Placental epithelial cell (primary cell): ENCODE data around the gene RPS5. TPM values are rescaled to one million over a fixed set of nuclear protein-coding genes. Genes with fewer than 3 reads are reported as not detected.

Experiments used
- small RNA-seq: library from RNA; depleted of rRNA; stranded (forward); fragments of <200 nt; gene quantifications from one replicate; pipeline ENCODE3, GENCODE V24; 2012
- total RNA-seq: library from RNA; depleted of rRNA; stranded (reverse); fragments of >200 nt; gene quantifications from 2 replicates; pipeline ENCODE4 v1.2.3, GENCODE V29; 2012

The RPS5 gene
- total RNA-seq: 1,650 and 1,691 TPM in 2 replicates

GRCh38 chr19:58386576-58387337 lies at the start of gene RPS5:
RPS5 (plus strand) TSS chr19:58387269; CDS start chr19:58388138, 869 bp downstream.

GRCh38 chr19:58352760-58353671 lies 34.1 kb upstream of the RPS5 start, which contains the start of gene A1BG:
A1BG (minus strand) TSS chr19:58353492; CDS start chr19:58353437, 55 bp downstream.

DNA sequence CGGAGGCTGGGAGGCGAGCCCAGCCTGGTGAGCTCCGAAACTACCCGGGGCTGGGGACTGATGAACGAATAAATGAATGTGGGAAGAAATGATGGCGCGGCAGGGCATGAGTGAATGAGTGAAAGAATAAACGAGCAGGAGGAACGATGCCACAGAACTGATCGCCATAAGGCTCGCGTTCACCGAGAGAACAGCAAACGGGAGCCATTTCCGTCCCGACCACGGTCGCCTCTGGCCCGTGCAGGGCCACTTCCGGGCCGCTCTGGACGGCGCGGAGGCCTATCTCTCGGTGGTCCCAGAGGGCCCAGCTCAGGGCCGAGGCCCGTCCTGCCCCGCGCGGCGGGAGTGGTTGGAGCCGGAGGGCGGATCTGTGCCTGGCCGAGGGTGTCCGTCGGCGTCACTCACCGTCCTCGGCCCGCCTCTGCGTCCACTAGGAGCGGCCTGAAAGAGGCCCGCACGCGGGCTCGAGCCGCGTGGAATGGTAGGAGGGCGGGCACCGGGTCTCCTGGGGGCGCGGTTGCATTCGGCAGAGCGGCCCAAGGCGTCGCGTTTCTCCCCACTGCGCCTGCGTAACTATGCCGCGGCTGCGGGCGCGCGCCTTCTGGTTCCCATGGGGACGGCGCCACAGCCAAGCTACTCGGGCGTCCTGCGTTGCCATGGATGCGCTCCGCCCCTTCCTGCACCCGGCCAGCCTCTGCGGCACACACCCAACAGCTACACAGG lies 24.6 kb upstream of the RPS5 start, which contains the start of gene ZNF497:
TSS of gene ZNF497 (minus strand) at position 480 of the 723 bp plus-strand sequence. CDS start 5,116 bp downstream, outside the sequence.

DNA sequence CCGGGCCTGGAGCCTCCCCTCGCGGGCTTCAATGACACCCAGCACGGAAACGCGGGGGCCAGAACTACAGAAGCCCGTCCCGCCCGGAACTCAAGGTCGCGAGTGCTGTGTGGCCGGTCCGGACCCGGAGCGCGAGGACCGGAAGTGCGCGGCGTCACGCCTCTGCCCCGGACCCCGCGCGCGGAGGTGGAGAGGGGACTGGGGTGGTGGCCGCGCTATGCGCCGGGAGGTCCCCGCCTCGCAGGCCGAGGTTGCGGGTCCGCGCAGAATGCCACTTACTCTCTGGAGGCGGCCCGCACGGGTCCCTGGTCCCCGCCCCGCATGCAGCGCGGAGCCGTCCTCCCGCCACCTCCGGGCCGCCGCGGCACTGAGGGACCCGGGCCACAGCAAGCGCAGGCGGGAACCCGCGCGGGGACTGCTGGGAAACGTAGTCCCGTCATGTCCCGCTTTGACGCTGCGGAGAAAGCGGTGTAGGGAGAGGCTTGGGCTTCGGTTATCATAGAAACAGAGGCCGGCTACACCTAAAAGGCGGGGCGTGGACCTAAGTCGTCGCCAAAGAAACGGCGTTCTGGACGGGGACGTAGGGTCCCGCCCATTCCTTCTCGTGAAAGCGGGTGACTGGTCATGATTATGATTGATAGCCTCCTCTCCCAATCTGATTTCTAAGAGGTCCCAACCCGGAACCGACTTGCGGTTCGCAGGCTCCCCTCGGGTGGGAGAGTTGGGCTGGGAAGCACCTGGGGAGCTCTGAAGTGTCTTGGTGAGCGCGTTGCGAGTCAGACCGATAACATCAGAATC lies 6.2 kb upstream of the RPS5 start, which contains the start of gene ZNF837:
TSS of gene ZNF837 (minus strand) at position 369 of the 798 bp plus-strand sequence. CDS start 11,698 bp downstream, outside the sequence.

DNA sequence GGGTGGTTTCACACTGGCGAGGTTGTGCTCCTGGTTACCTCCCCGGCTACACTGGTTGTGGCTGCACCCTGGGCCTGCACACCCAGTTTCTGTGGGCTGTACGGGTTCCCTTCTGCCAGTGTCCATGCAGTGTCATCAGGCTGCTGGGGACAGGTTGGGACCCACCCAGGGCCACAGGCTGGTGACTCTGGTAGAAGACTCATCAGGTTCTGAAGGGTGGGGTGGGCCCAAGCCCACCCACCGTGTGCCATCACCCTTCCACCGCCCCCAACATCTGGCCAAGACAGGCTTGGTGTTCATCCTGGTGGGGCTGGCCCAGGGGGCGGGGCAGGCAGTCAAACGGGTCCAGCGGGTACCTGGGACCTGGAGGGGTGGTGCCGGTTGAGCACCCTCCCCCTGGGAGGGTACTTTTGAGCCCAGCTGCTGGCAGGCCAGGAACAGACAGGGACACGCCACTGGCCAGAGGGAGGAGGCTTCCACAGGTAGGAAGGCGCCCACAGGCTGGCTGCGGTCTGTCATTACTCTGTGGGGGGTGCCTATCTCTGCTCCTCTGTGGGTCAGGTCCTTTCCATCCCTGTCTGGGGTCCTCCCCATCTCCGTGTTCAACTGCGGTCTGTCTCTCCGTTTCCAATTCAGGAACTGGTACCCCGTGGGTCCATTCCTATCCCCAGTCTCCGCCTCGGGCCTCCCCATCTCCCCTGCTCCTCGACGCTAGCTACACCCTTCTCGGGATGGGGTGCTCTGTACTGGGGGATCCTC lies 8.3 kb downstream of the RPS5 start, which contains the start of gene RNF225:
TSS of gene RNF225 (plus strand) at position 437 of the 759 bp plus-strand sequence. CDS start 434 bp downstream, outside the sequence.

GRCh38 chr19:58408152-58409009 lies 21.3 kb downstream of the RPS5 start, which contains the start of gene ZNF584:
ZNF584 (plus strand) TSS chr19:58408649; CDS start chr19:58409148, 499 bp downstream.

DNA sequence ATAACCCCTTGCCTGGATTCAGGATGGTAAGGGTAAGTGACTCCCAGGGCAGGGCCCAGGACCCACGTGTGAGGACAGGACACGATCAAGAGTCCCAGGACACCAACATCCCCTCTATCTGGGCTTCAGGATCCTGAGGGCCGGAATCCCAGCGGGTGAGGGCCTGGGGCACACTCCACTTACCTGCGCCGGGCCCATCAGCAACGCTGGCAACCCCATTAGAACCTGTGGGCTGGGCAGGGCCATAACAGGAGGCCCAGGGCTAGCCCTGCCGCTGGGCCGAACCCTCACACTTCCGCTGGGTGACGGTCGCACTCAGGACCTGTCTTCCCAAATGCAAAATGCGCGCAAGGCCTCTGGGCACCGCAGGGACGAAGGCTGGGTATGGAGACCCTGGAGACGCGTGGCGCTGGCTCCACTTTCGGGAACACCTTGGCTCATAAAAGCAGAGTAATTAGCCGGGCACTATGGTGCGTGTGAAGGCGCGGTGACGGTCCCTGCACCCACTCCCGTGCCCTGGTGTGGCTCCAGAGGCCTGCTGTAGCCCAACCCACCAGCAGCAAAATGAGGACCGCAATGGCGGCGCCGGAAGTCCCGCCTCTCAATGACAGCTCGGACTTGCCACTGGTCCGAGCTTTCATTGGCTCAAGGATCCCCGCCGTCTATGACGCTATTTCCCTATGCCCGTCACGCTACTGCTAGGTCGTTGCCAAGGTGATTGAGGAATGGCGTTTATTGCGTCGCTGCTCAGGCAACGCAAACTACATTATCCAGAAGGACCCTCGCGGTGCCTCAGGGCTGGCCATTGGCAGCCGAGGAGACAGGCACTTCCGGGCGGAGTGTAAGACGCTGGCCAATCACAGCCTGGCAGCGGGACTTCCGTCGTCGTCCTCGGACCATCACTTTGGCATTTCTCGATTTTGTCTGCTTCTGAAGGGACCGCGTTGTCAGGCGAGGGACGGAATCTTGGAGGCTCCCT lies 52.8 kb downstream of the RPS5 start, which contains the start of gene ZNF132:
TSS of gene ZNF132 (minus strand) at position 578 of the 979 bp plus-strand sequence. CDS start at position 246, 332 bp downstream.

Small RNAs within 50 kb of the gene (small RNA-seq; reads per million reads assigned to genes)
- gene MIR4754: not detected
- gene RNA5SP473: 0.09 reads per million

Other genes starting within 250 kb of the RPS5 start
- gene ZNF329, start 236.5 kb upstream of the RPS5 start, total RNA-seq: 14.1 and 17.7 TPM in 2 replicates
- gene ZNF274, start 204.2 kb upstream of the RPS5 start, total RNA-seq: 28.3 and 30.6 TPM in 2 replicates
- gene ZNF544, start 158.4 kb upstream of the RPS5 start, total RNA-seq: 20.8 and 39.8 TPM in 2 replicates
- 7.9 and 9.4 TPM in 2 replicates for gene ZNF8, start 108.3 kb upstream of the RPS5 start, total RNA-seq
- 33.4 and 35.5 TPM in 2 replicates for gene ERVK3-1, start 81.9 kb upstream of the RPS5 start, total RNA-seq
- 5.5 and 6.6 TPM in 2 replicates for gene ZSCAN22, start 60.3 kb upstream of the RPS5 start, total RNA-seq
- gene A1BG, start 33.8 kb upstream of the RPS5 start, total RNA-seq: 0.79 TPM in 1 of 2 replicates, not detected in the other
- gene ZNF497, start 24.5 kb upstream of the RPS5 start, total RNA-seq: 3.3 and 3.9 TPM in 2 replicates
- gene ZNF837, start 6.2 kb upstream of the RPS5 start, total RNA-seq: 4.4 and 6.3 TPM in 2 replicates
- gene RNF225, start 8.4 kb downstream of the RPS5 start, total RNA-seq: 2.8 and 5.5 TPM in 2 replicates
- 13.2 and 17.3 TPM in 2 replicates for gene ZNF584, start 21.4 kb downstream of the RPS5 start, total RNA-seq
- 12.6 and 14.6 TPM in 2 replicates for gene ZNF132, start 52.9 kb downstream of the RPS5 start, total RNA-seq
- gene ZNF324B, start 64.4 kb downstream of the RPS5 start, total RNA-seq: 13.3 and 14.6 TPM in 2 replicates
- gene ZNF324, start 79.8 kb downstream of the RPS5 start, total RNA-seq: 25.1 and 41.3 TPM in 2 replicates
- 15.3 and 22.0 TPM in 2 replicates for gene ZNF446, start 89.1 kb downstream of the RPS5 start, total RNA-seq
- gene SLC27A5, start 124.7 kb downstream of the RPS5 start, total RNA-seq: 4.4 and 6.3 TPM in 2 replicates
- gene ZBTB45, start 132.5 kb downstream of the RPS5 start, total RNA-seq: 12.3 and 12.6 TPM in 2 replicates
- gene TRIM28, start 156.8 kb downstream of the RPS5 start, total RNA-seq: 414 and 576 TPM in 2 replicates
- gene CHMP2A, start 167.8 kb downstream of the RPS5 start, total RNA-seq: 65.1 and 108 TPM in 2 replicates
- 40.4 and 67.5 TPM in 2 replicates for gene UBE2M, start 171.3 kb downstream of the RPS5 start, total RNA-seq
- gene MZF1, start 186.1 kb downstream of the RPS5 start, total RNA-seq: 31.6 and 42.0 TPM in 2 replicates